ENCODE measurements around the gene JCHAIN.
"Not testable (repeated sequence)": the region's sequence is repeated elsewhere in the genome, so short reads cannot be mapped to it uniquely, and the experiment has no call there.

JCHAIN gene

GRCh38 chr4:70688795-70689231, 22.5 kb upstream of the JCHAIN start:
- no peak for DNase-seq (ENCODE audit: low read depth)

- DNase-seq (ENCODE audit: low read depth) = peak; percentile 84
Observed at GRCh38 chr4:70687821-70688794, 21.8 kb upstream of the JCHAIN start, which contains the start of gene UTP3. Gene UTP3, plus strand, starts transcription at chr4:70688532. Its CDS starts 146 bp downstream, at chr4:70688678.

- no peak for DNase-seq (ENCODE audit: low read depth)
Observed at GRCh38 chr4:70687392-70687791, 21.1 kb upstream of the JCHAIN start.

GRCh38 chr4:70682142-70682541, 15.8 kb upstream of the JCHAIN start:
- DNase-seq (ENCODE audit: low read depth) = not testable (repeated sequence)

GRCh38 chr4:70681704-70682103, 15.4 kb upstream of the JCHAIN start:
- no peak for DNase-seq (ENCODE audit: low read depth)

GRCh38 chr4:70680934-70681333, 14.6 kb upstream of the JCHAIN start:
- DNase-seq (ENCODE audit: low read depth) = no peak

- no peak for DNase-seq (ENCODE audit: low read depth)
Observed at GRCh38 chr4:70678383-70678999, 12.2 kb upstream of the JCHAIN start.

- DNase-seq (ENCODE audit: low read depth) = no peak
Observed at GRCh38 chr4:70676554-70677090, 10.3 kb upstream of the JCHAIN start.

GRCh38 chr4:70674731-70675130, 8.4 kb upstream of the JCHAIN start:
- no peak for DNase-seq (ENCODE audit: low read depth)

- DNase-seq (ENCODE audit: low read depth) = no peak
Observed at GRCh38 chr4:70674191-70674590, 7.9 kb upstream of the JCHAIN start.

GRCh38 chr4:70671091-70671490, 4.8 kb upstream of the JCHAIN start:
- DNase-seq (ENCODE audit: low read depth) = no peak

- DNase-seq (ENCODE audit: low read depth) = no peak
Observed at GRCh38 chr4:70670332-70671014, 4.2 kb upstream of the JCHAIN start.

- DNase-seq (ENCODE audit: low read depth) = no peak
Observed at GRCh38 chr4:70667740-70668535, 1.6 kb upstream of the JCHAIN start.

- not testable (repeated sequence) for DNase-seq (ENCODE audit: low read depth)
Observed at GRCh38 chr4:70661309-70661922, 4.9 kb downstream of the JCHAIN start.

GRCh38 chr4:70660106-70660505, 6.2 kb downstream of the JCHAIN start:
- no peak for DNase-seq (ENCODE audit: low read depth)

- no peak for DNase-seq (ENCODE audit: low read depth)
Observed at GRCh38 chr4:70658418-70658817, 7.9 kb downstream of the JCHAIN start.

GRCh38 chr4:70657326-70657725, 9.0 kb downstream of the JCHAIN start:
- no peak for DNase-seq (ENCODE audit: low read depth)

GRCh38 chr4:70654605-70655011, 11.7 kb downstream of the JCHAIN start:
- DNase-seq (ENCODE audit: low read depth) = no peak

GRCh38 chr4:70651864-70652506, 14.3 kb downstream of the JCHAIN start:
- no peak for DNase-seq (ENCODE audit: low read depth)

- not testable (repeated sequence) for DNase-seq (ENCODE audit: low read depth)
Observed at GRCh38 chr4:70650741-70651140, 15.6 kb downstream of the JCHAIN start.

Measured in stimulated activated CD8-positive, alpha-beta memory T cell treated with anti-CD3 and anti-CD28 coated beads, Interleukin-15, amount 100 ng/mL, for 1 hour (primary cell).